Activated B cell treated with CpG ODN at 0.5 μM for 24 hours (primary cell): Measurements from ENCODE around the gene DIS3L2. TPM values are rescaled to one million over a fixed set of nuclear protein-coding genes. Genes with fewer than 3 reads are reported as not detected.

Experiments
- ATAC-seq: fragments of 200-7000 bp; cut with Tn5 transposase; one replicate; pipeline ENCODE4 v1.10.0; 2021; ENCODE audit warnings: low read depth, mild to moderate bottlenecking, moderate library complexity
- CTCF ChIA-PET: fragments of 350-600 bp; sonication (Branson Sonifier 250); formaldehyde crosslinking; loops from one replicate; lab custom pipeline; 2021; ENCODE audit warnings: antibody characterized with exemption; lab: Charles Lee
- POLR2A ChIA-PET: fragments of 350-600 bp; sonication (Branson Sonifier 250); formaldehyde crosslinking; loops from one replicate; lab custom pipeline; 2021; ENCODE audit warnings: antibody characterized with exemption; lab: Charles Lee
- DNase-seq: peaks from one replicate; pipeline ENCODE4 v3.0.0; 2022
- H3K27ac Mint-ChIP-seq: one replicate; pipeline ENCODE4 v1.8.0; 2020; ENCODE audit warnings: mixed read lengths
- H3K27me3 Mint-ChIP-seq: one replicate; pipeline ENCODE4 v1.8.0; 2021; ENCODE audit warnings: mixed read lengths
- H3K36me3 Mint-ChIP-seq: one replicate; pipeline ENCODE4 v1.8.0; 2021; ENCODE audit warnings: low read depth, mixed read lengths
- H3K4me1 Mint-ChIP-seq: one replicate; pipeline ENCODE4 v1.8.0; 2021; ENCODE audit warnings: mixed read lengths
- H3K4me3 Mint-ChIP-seq: one replicate; pipeline ENCODE4 v1.8.0; 2020; ENCODE audit warnings: mild to moderate bottlenecking, mixed read lengths
- H3K9me3 Mint-ChIP-seq: one replicate; pipeline ENCODE4 v1.8.0; 2020; ENCODE audit warnings: mixed read lengths
- intact Hi-C: fragments of 100-400 bp; cut with micrococcal nuclease; formaldehyde crosslinking; loops from one replicate; pipeline ENCODE4 v1.15.1; 2024
- total RNA-seq: library from RNA; stranded (reverse); gene quantifications from 2 replicates; pipeline ENCODE4 v1.2.3, GENCODE V29; 2022
- TF ChIP-seq, protein P1 (sequence below): fragments of 200-600 bp; IDR thresholded peaks from one replicate; pipeline ENCODE4 v1.8.0; 2022; ENCODE audit warnings: antibody characterized with exemption, mild to moderate bottlenecking

Gene DIS3L2
- total RNA-seq, 1 donor from 2014 or later, result 65.9 TPM

DNA sequence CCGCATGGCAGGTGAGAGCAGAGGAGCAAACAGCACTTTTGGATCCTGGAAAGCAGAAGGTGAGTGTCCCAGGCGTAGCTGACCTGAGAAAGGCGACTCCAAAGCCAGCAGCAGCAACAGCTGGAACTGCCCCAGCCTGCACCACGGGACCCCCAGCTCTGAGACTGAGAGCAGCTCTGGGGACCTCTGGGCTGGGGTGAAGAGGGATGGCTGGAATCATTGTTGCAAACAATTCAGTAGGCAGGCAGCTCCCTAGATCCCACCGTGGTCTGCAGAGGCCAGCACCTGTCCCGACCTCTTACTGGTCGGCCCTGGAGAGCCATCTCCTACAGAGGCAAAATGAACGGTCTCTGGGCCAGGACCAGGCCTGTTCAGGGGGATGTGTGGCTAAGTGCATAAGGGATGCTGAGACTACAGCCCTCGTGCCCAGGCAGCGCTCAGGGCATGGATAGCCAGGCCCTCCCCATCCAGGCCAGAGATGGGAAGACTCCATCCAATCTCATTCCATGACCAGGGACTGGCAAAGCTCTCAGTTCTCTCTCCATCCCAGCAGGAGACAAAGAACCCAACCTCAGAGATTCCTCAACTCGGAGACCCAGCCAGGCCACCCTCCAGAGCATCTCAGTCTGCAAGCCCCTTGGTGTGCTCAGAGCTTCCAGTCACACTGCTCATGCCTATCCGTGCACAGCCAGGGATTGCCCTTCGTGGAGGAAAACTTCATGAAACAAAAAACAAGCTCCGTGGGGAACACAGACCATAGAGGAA, 378.8 kb downstream of the DIS3L2 start:
- DNase-seq, result no peak

DNA sequence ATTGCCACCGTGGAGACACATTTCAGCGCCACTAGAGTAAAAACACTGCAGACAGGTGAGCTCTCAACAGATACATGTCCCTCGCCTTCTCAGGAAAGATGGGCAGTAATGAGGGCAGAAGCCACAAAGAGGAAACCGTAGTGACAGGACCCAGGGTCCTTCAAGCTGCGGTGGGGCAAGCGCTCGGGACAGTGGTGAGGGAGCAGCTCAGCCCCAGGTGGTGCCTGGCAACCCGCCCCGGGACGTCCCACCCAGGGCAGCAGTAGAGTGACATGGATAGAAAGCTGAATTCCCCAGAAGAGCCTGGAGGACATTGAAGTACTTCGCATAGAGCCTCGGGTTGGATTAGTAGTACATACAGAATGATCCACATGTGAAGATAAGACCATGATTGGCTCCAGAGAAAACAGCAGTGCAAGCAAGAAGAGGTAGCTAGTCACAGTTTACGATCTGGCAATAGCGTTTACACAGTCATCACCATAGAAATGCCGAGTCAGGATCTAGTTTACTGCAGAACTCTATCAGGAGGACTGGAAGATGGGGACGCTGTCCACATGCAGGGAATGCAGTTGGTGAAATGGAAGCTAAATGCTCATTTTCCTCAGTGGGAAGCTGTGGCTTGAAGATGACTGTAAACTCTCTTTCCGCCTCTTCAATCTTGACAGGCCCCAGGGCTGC, 379.7 kb downstream of the DIS3L2 start:
- CTCF ChIA-PET, result no interaction called here
- no peaks in the 10 kb centered on the region for H3K27me3 Mint-ChIP-seq
- no peak overlapping the region for H3K27ac Mint-ChIP-seq
- no peak for DNase-seq
- no peaks in the 10 kb centered on the region for H3K4me1 Mint-ChIP-seq
- H3K9me3 Mint-ChIP-seq, result no peaks in the 10 kb centered on the region
- POLR2A ChIA-PET, result no interaction called here
- TF ChIP-seq, protein P1, sequence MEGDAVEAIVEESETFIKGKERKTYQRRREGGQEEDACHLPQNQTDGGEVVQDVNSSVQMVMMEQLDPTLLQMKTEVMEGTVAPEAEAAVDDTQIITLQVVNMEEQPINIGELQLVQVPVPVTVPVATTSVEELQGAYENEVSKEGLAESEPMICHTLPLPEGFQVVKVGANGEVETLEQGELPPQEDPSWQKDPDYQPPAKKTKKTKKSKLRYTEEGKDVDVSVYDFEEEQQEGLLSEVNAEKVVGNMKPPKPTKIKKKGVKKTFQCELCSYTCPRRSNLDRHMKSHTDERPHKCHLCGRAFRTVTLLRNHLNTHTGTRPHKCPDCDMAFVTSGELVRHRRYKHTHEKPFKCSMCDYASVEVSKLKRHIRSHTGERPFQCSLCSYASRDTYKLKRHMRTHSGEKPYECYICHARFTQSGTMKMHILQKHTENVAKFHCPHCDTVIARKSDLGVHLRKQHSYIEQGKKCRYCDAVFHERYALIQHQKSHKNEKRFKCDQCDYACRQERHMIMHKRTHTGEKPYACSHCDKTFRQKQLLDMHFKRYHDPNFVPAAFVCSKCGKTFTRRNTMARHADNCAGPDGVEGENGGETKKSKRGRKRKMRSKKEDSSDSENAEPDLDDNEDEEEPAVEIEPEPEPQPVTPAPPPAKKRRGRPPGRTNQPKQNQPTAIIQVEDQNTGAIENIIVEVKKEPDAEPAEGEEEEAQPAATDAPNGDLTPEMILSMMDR, result no peak
- no peak for ATAC-seq
- intact Hi-C loops, result no loop called here
- peaks cover 5% of the 10 kb centered on the region for H3K36me3 Mint-ChIP-seq
- H3K4me3 Mint-ChIP-seq, result no peak overlapping the region

More for the DNA sequence above, 378.8 kb downstream of the DIS3L2 start:
- Mint-ChIP-seq H3K36me3 (peaks cover 8% of the 10 kb centered on the region), H3K27ac (no peak overlapping the region), H3K4me3 (no peak overlapping the region), H3K4me1 (no peaks in the 10 kb centered on the region), H3K27me3 (no peaks in the 10 kb centered on the region), H3K9me3 (no peaks in the 10 kb centered on the region)
- ChIA-PET POLR2A (no interaction called here), CTCF (no interaction called here)
- TF ChIP-seq, protein P1, result no peak
- intact Hi-C loops, result no loop called here
- no peak for ATAC-seq

DNA sequence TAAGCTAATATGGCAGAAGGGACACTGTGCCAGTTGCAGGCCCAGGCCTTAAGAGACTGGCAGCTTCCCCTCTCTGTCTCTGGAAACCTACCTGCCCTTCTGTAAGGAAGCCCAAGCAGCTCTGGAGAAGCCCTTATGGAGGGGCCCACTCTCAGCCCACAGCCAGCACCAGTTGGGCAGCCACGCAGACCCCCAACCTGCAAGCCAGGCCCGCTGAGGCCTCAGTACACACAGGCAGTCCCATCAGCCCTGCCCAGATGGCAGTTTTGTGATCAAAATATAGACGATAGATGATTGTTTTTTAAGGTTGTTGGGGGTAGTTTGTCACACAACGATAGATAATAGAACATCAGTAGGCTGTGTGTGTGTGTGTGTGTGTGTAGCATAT, 380.2 kb downstream of the DIS3L2 start:
- Mint-ChIP-seq H3K36me3 (peaks cover 5% of the 10 kb centered on the region), H3K27me3 (no peaks in the 10 kb centered on the region), H3K4me3 (no peak overlapping the region), H3K9me3 (no peaks in the 10 kb centered on the region), H3K27ac (no peak overlapping the region), H3K4me1 (no peaks in the 10 kb centered on the region)
- ChIA-PET CTCF (no interaction called here), POLR2A (no interaction called here)
- no peak for DNase-seq
- intact Hi-C loops, result no loop called here
- no peak for ATAC-seq
- TF ChIP-seq, protein P1, result no peak

DNA sequence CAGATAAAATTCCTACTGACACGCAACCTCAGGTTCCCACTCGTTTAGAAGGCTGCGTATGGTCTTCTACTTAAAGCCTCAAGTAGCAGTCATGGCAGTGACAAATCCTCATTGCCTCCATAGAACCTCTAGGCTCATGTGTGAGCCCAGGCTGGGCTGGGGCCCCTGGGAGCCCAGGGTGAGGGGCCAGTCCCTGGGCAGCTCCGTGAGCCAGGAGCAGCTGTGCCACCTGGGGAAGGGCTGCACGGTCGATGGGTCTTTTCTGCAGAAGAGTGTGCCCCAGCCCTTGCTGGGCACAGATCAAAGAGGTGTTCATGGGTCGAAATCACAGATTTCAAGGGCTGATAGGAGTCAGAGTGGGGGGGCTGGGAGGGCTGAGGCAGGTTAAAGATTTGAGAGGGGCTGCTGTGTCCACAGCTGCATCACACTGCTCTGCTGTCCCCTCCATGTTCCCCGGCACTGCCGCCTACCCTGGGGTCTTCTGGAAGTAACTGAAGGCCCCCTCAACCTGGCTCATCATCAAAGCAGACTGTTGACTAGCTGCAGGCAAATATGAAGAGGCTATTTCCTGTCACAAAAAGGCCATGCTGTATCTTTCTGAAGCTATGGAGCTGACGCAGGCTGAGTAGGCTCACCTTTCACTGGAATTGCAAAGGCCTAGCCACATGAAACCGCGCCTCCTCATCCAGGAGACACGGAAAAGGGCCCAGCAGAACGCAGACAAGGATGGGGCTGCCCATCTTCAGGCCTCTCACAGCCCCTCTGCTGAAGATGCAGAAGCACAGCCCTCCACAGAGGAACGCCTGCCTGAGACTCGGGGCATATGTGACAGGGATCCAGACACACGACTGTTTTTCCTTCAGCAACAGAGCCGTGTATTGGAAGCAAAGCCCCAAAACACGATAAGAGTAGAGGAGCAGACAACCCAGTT, 381.4 kb downstream of the DIS3L2 start:
- ChIA-PET CTCF (no interaction called here), POLR2A (no interaction called here)
- DNase-seq (no peak), ATAC-seq (no peak)
- no peak overlapping the region for H3K4me3 Mint-ChIP-seq
- no peak overlapping the region for H3K27ac Mint-ChIP-seq
- TF ChIP-seq, protein P1, result no peak
- no peaks in the 10 kb centered on the region for H3K36me3 Mint-ChIP-seq
- intact Hi-C loops, result no loop called here
- H3K4me1 Mint-ChIP-seq, result no peaks in the 10 kb centered on the region
- H3K27me3 Mint-ChIP-seq, result no peaks in the 10 kb centered on the region
- peaks cover 2% of the 10 kb centered on the region for H3K9me3 Mint-ChIP-seq
